HG02840 (cell line): Measurements from ENCODE around the gene PCSK5.

Experiments used
- ATAC-seq: cut with Tn5 transposase; IDR thresholded peaks from one replicate; pipeline ENCODE4 v1.9.1; 2021; ENCODE audit warnings: mild to moderate bottlenecking, moderate library complexity, moderate number of reproducible peaks; ENCODE audit not compliant: unreplicated experiment, low FRiP score

Gene PCSK5

DNA sequence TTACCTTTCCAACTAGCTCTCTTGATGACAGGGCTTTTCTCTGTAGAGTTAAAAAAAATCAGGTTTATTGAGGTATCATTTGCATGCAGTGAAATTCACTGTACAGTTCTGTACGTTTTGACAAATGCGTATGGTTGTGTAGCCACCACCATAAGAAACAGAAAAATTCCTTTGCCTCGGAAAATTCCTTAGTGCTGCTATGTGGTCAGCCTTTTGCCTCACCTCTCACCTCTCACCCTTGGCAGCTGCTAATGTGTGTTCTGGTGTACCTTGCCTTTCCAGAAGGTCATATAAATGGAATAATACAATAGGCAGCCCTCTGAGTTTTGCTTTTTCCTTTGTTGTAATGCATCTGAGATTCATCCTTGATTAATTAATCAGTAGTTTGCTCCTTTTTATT lies 28.4 kb downstream of the PCSK5 start:
- ATAC-seq, result no peak

DNA sequence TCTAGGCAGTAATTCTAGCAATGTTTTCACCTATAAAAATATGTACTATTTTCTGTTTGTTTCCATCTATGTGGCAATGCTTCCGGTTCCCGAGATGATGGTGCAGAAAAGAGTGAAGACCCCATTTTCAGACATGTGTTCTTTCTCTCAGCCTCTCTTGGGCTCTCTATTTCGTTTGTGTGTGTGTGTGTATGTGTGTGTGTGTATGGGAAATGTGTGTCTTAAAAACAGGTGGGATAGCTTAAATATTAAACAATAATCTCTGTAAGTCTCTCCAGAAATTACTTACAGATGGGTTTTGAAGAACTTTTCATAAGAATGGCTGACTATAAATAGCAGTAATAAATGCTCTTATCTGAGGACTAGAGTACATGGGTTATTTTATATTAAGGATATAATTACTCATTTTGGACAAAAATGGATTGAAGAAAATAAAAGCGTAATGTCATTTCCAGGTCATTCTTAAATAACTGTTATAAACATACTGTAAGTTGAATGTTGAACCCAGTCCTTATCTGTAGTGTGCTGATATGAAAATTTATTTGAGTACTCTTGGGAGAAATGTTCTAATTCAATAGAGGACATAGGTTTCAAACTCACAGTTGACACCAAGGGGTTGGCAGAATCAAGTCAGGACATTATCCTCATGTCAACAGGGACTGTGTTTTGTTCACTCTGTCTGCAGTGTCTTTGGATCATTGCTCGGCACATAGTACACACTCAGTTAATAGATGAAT lies 31.1 kb downstream of the PCSK5 start:
- no peak for ATAC-seq

DNA sequence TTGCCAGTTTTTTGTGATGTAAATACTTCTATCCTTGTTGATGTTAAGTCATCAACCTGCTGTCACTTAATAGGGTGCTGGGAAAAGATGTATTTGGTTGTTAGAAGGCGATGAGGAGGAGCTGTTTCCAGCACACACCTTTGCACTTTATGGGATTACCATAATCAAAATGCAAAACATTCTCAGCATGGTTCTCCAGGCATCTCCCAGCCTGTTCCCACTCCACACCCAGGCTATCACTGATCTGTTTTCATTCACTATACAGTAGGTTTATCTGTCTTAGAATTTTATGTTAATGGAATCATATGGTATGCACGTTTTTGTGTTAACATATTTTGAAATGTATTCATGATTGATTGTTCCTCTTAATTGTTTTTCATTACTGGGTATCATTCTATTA lies 35.9 kb downstream of the PCSK5 start:
- no peak for ATAC-seq

DNA sequence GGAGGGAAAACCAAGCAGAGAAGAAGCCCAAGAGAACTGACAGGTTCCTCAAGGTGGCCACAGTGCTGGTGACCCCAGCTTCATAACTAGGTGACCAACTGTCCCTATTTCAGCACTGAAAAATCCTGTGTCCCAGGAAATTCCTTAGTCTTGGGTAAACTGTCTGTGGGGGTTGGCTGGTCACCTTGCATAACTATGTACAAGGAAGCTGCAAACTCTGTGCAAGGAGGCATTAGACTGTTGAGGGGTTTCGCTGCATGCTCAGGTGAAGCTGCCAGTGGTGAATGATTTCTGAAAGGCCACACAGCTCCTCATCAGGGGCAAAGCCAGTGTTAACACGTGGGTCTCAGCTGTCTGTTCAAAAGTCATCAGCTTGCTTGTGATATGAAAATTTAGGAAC lies 36.9 kb downstream of the PCSK5 start:
- ATAC-seq, result no peak

DNA sequence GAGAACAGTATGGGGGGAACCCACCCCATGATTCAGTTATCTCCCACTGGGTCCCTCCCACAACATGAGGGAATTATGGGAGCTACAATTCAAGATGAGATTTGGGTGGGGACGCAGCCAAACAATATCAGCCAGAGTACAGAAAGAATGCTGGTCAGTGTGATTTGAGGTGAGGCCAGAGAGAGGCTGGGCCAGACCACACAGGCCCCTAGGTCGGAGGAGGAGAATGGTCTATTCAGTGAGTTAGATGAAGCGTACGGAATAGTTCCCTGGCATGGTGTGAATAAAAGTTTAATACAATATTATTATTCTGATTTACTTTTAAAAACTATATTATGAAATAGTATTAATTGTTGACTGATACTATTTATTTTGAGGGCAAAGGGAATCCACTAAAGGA lies 39.7 kb downstream of the PCSK5 start:
- ATAC-seq, result no peak

DNA sequence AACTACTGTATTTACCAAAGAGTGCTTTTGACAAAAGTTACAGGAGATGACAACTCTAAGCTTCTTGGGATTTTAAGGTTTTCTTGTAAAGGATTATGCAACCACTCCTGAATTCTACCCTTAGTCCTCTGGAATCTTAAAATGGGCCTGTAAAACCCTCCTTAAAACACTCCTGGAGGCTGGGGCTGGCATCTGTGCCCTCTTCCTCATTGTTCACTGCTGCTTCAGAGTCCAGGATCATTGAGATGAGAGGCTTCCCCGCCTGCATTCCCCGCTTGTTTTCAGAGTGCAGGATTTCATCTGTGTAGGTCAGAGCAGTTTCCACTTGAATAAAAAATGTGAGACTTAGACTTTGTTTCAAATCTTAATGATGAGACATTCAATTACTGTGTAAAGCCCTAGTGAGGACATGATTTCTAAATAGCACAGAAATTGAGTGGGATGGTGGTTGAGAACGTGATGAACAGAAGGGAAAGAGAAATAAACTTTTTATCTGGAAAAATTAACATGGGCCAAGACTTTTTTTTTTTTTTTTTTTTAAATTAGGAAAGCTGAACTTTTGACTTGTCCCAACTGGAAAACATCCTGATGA lies 40.4 kb downstream of the PCSK5 start:
- ATAC-seq, result no peak

DNA sequence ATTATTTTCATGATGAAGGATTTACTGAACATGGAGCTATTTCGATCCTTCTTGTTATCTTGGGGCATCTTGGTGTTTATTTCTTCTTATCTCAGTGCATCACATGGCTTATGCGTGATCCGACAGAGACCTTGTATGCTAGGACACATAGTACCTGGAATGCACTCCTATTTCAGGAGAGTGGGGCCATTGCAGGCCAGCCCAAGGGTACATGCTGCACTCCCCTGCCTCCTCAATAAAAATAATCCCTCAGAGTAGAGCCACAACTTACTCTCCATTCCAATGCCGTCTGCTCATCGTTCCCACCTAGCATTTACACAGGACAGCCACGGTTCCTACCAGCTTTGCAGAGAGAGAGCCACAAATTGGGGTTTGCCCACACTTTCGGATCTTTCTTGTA lies 43.5 kb downstream of the PCSK5 start:
- no peak for ATAC-seq

DNA sequence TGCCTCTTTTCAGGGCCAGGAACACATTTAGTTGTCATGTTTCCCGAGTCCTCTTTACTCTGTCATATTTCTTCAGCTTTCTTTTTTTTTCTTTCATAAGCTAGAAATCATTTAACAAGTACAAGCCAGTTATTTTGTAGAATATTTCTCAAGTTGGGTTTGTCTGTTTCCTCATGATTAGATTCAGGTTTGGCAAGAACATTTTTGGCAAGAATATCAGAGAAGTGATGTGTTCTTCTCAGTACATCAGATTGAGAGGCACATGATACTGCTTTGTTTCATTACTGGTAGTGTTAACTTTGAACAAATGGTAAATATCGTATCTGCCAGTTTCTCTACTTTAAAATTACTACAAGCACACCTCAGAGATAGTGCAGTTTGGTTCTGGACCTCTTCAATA lies 45.1 kb downstream of the PCSK5 start:
- ATAC-seq, result no peak

DNA sequence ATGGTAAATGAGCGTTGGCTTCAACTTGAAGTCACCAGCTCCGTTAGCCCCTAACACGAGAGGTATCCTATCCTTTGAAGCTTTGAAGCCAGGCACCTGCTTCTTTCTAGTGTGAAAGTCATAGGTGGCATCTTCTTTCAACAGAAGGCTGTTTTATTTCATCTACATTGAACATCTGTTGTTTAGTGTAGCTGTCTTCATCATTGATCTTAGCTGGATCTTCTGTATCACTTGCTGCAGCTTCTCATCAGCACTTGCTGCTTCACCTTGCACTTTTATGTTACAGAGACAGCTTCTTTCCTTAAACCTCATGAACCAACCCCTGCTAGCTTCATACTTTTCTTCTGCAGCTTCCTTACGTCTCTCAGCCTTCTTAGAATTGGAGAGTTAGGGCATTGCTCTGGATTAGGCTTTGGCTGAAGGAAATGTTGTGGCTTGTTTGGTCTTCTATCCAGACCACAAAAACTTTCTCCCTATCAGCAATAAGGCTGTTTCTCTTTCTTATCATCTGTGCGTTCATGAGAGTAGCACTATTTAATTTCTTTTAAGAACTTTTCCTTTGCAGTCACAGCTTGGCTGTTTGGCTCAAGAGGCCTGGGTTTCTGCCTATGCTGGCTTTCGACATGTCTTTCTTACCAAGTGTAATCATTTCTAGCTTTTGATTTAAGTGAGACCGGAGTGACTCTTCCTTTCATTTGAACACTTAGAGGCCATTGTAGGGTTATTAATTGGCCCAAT lies 47.2 kb downstream of the PCSK5 start:
- no peak for ATAC-seq

DNA sequence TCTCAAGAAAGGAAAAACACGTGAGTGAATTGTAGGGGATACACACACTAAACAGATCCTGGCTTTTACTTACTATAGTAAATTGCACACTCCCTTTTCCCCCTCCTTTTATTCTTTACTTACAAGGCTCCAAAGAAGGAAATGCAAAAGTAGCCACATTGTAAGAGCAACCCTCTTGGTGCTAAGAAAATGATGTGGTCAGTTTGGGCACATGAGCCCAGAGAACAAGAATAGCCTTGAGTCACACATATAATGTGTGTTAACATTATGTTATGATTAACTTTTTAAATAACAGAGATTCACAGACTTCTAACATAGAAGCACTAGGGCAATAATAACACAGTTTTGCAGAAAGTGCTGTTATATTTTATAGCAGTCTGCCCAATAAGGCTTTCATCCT lies 48.5 kb downstream of the PCSK5 start:
- no peak for ATAC-seq

DNA sequence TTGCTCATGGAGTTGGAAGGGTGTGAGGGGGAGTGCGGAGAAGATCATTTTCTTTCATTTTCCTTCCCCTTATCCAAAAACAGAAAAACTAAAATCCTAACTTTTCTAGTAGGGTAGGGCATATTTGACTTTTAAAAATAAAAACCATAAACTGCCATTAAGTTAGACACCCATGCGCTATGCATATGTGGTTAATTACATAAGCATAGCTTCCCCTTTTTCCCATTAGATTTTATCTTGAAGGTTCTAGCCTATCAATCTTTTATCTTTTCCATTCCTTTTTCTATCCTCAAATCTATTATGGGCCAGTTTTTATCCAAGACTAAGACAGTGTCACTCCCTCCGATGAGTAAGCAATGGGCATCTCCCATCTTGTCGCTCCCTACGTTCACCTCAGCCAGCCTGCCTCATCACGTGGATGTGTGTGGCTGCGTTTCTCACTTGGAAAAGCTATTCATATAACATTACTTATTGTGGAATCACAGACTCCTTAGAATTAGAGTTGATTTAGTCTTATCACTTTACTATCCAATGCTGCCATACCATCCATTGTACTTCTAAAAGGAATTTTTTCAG lies 49.2 kb downstream of the PCSK5 start:
- no peak for ATAC-seq

DNA sequence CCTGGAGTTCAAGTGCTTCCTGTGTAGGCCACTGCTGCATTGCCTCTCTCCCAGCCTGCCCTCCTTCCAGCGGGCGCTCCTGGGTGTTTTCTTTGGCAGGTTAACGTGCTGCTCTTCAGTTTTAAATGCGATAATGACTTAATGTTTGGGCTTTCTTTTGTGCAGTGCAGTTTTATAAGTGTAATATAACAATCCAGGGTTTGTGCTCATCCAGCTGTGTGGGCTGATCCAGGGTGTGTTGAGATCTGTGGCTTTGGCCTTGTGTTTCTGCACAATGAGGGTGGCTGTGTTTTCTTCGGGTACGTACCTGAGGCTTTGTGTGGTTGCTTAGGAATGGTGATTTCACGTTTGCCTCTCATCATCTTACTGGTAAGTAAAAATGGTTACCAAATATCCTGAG lies 50.6 kb downstream of the PCSK5 start:
- no peak for ATAC-seq

DNA sequence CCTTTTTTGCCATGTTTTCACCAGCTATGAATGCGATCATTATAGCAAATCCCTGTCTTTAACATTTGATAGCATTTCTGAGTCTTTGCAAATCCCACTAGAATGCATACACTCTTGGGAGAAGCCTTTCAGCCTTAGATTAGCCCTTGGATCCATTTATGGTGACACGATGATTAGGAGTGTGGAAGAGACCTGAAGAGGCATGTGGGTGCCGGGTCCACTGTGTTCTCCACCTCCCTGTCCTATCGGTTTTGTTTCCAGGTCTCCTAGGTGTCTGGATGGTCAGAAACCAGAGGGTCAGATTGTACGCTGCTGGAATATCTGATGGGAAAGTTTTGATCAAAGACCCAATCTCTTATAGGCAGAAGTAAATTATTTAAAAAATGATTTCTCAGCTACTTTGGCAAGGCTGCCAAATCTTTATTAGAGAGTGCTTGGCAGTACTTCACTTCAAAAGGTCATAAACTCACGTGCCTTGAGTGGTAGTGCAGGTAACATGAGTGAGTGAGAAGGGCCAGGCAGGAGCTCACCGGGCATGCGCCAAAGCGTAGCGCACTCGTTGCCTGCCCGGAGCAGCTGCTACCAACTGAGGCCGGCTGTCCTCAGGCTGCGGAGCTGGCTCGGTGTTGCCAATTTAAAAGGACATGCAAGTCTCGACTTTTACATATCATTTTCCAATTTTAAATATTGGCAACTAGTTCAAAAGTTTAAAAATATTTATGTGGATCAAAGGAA lies 51.3 kb downstream of the PCSK5 start:
- ATAC-seq, result no peak

DNA sequence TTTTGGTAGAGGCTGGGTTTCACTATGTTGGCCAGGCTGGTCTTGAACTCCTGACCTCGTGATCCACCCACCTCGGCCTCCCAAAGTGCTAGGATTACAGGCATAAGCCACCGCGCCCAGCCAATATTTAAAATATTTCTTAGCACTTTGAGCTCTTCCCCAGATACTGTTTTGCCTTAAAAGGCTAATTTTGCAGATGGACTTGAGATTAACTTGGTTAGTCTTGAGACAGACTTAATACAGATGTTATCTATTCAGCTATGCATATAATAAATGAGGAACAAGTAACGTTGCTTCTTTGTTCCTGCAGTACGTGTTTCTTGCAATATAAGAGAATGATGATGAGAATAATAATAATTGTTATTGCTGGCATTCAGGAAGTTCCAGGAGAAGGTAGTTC lies 56.3 kb downstream of the PCSK5 start:
- no peak for ATAC-seq

DNA sequence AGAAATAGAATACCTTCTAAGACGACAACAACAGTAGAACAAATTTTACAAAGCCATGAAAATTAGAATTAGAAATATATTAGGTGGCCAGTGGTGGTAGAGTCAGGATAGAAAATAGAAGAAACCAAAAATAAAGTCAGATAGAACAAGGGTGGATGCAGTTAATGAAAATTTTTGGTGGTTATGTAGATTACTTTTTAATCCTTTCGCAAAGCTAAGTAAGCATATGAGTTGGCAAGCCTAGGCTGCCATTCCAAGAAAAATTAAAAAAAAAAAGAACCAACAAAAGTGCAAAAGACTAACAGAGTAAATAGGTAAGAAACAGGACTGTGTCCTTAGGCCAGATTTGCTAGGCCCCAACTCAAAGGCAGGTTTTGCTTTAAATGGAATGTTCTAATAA lies 56.8 kb downstream of the PCSK5 start:
- no peak for ATAC-seq

DNA sequence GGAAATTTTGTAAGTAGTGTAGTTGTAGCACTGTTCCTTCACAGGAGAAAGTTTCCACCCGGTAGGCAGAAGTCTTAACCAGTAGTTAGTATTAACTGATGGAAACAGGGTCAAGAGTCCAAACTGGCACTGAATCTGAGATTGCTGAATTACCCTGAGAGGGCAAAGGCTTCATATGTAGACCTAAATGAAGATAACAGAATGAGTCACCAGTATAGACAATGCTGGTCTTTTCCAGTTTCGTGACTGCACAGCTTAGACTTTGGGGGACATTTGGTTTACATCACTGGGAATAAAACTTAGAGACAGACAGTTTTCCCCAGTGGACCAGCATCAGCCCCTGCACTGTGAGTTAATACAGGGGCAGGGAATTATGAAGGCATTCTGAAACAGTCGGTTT lies 60.5 kb downstream of the PCSK5 start:
- ATAC-seq, result no peak

DNA sequence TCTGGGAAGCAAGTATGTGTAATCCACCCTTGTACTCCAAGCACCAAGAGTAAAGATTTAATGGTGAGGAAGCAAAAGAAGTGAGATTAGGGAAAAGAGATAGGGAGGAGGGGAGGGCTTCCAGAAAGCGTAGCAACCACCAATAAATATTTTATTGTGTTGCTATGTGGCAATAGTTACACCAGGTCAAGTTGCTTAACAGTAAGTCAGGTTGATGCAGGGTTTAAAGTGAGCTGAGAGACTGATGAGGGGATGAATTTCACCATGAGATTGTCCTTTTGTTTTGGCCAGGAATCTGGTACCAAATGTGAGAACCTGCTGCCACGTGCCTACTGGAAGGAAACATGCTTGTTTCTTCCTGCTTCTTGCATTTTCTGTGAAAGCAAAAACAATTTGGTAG lies 62.7 kb downstream of the PCSK5 start:
- ATAC-seq, result no peak

DNA sequence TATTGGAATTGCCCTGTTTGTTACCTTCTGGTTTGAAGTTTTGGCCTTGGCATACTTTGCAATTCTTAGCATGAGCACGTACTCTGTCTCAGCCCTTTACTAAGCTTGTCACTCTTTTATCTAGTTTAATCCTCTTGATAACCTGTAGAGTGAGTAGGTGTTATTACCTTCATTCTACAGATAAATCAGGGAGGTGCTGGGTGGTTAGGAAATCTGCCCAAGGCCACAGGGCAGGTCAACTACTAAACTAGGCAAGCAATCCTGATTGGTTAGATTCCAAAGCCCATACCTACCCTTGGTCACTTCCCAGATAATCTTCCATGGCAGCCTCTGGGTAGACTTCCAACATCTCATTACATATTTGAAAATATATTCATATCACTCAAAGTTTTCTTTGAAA lies 65.7 kb downstream of the PCSK5 start:
- ATAC-seq, result no peak

DNA sequence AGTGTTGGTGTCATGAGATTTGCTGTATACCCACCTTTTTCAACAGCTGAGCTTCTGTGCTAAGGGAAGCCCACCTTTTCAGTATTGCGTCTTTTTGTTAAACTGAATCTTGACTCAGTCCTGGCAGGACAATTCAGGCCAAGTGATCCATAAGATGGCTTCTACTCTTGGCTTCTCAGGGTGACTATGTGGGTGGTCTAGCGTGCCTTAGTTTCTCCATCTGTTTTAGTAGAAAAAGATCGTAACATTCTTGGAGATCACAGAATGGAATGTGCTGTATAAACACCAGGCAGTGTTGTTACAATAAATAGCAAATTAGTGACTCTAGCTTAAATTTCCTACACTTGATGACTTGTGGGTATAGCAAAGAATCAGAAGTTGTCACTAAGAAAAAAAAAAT lies 66.6 kb downstream of the PCSK5 start:
- ATAC-seq, result no peak

DNA sequence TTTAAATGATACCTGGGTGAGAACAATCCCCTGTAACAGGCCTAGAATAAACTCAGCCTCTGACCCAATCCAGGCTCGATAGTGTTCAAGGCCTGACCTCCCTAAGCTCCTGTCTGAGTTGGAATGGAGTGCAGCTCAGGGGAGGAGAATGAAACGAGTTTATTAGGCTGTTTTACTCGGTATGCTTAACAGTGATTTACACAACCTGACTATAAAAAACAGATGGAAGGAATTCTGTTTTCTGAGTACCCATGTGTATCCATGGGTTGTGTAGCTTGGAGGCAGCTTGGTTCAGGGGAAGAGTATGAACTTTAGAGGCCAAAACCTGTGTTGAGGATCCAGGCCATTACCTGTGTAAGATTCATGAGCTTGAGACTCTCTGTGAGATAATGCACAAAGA lies 67.8 kb downstream of the PCSK5 start:
- ATAC-seq, result no peak

DNA sequence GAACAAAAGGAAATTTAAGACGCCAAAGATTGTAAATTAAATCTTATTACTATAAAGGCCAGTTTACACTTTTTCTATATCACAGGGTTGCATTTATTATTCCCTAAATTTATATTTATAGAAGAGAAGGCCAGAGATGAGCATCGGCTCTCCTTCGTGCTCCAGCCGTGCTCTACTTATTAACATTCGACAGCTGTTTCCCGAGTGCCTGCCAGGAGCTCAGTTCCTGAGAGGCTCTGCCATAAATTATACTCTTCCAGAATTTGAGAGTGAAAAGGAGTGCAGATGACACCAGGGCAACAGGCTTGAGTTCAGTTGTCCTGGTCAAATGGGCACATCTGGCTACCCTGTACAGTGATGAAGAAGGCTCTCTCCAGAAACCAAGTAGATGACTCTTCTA lies 70.1 kb downstream of the PCSK5 start:
- ATAC-seq, result no peak
